HepG2 (cell line): ENCODE data around the gene PKD1L1. TPM values are rescaled to one million over a fixed set of nuclear protein-coding genes. Genes with fewer than 3 reads are reported as not detected.

ENCODE experiments used
- BRD4 ChIP-seq: sonication (generic); formaldehyde crosslinking; IDR thresholded peaks from 2 replicates; pipeline ENCODE4 v1.4.0; 2020; ENCODE audit warnings: missing genetic modification reagents
- DPF2 ChIP-seq: sonication (generic); formaldehyde crosslinking; IDR thresholded peaks from 2 replicates; pipeline ENCODE4 v1.4.0; 2020; ENCODE audit warnings: mild to moderate bottlenecking, low read depth, missing genetic modification reagents, borderline replicate concordance
- ELF3 ChIP-seq: IDR thresholded peaks from 2 replicates; pipeline ENCODE4 v1.6.1; 2016; ENCODE audit warnings: missing genetic modification reagents, missing compliant biosample characterization
- ESRRA ChIP-seq: sonication (generic); formaldehyde crosslinking; IDR thresholded peaks from 2 replicates; pipeline ENCODE4 v1.5.1; 2020; ENCODE audit warnings: mild to moderate bottlenecking, low read depth, missing genetic modification reagents
- ETV5 ChIP-seq: IDR thresholded peaks from 2 replicates; pipeline ENCODE4 v1.6.1; 2018; ENCODE audit warnings: missing biosample characterization, missing genetic modification reagents, inconsistent platforms, borderline replicate concordance
- FOSL2 ChIP-seq: sonication (generic); formaldehyde crosslinking; IDR thresholded peaks from 2 replicates; pipeline ENCODE4 v1.4.0; 2020; ENCODE audit warnings: missing genetic modification reagents
- FOXK1 ChIP-seq: sonication (generic); formaldehyde crosslinking; IDR thresholded peaks from 2 replicates; pipeline ENCODE4 v1.4.0; 2020; ENCODE audit warnings: low read depth, missing genetic modification reagents, borderline replicate concordance
- GATA4 ChIP-seq: sonication (generic); IDR thresholded peaks from 2 replicates; pipeline ENCODE4 v1.6.1; 2016; ENCODE audit warnings: antibody characterized with exemption, low read depth, borderline replicate concordance
- GATAD2A ChIP-seq: IDR thresholded peaks from 2 replicates; pipeline ENCODE4 v1.6.1; 2016
- HDAC1 ChIP-seq: sonication (generic); formaldehyde crosslinking; IDR thresholded peaks from 2 replicates; pipeline ENCODE4 v1.5.1; 2020; ENCODE audit warnings: mild to moderate bottlenecking, missing genetic modification reagents
- KAT2B ChIP-seq: fragments of 150-350 bp; IDR thresholded peaks from 2 replicates; pipeline ENCODE4 v1.6.1; 2014; ENCODE audit warnings: low read depth, low read length, borderline replicate concordance
- KDM5B ChIP-seq: sonication (generic); formaldehyde crosslinking; IDR thresholded peaks from 2 replicates; pipeline ENCODE4 v1.4.0; 2020; ENCODE audit warnings: missing genetic modification reagents, mild to moderate bottlenecking, borderline replicate concordance
- MED1 ChIP-seq: sonication (generic); formaldehyde crosslinking; IDR thresholded peaks from 2 replicates; pipeline ENCODE4 v1.4.0; 2020; ENCODE audit warnings: missing genetic modification reagents
- RARA ChIP-seq: IDR thresholded peaks from 2 replicates; pipeline ENCODE4 v1.6.1; 2016; ENCODE audit warnings: missing genetic modification reagents, missing compliant biosample characterization
- YY1 ChIP-seq: IDR thresholded peaks from 2 replicates; pipeline ENCODE4 v1.6.1; 2011; ENCODE audit warnings: low read length, low read depth, moderate library complexity, mild to moderate bottlenecking; ENCODE audit not compliant: insufficient read depth, insufficient replicate concordance
- ZBTB38 ChIP-seq: sonication (generic); formaldehyde crosslinking; IDR thresholded peaks from 2 replicates; pipeline ENCODE4 v1.5.1; 2020; ENCODE audit warnings: mild to moderate bottlenecking, missing genetic modification reagents
- ZFP36L1 ChIP-seq: sonication (generic); formaldehyde crosslinking; IDR thresholded peaks from 2 replicates; pipeline ENCODE4 v1.8.0; 2022; ENCODE audit warnings: mild to moderate bottlenecking, missing genetic modification reagents, moderate library complexity
- ZNF317 ChIP-seq: sonication (generic); formaldehyde crosslinking; IDR thresholded peaks from 2 replicates; pipeline ENCODE4 v1.5.0; 2020; ENCODE audit warnings: mild to moderate bottlenecking, missing genetic modification reagents
- ZNF331 ChIP-seq: sonication (generic); formaldehyde crosslinking; IDR thresholded peaks from 2 replicates; pipeline ENCODE4 v1.4.0; 2020; ENCODE audit warnings: missing genetic modification reagents
- ZNF556 ChIP-seq: sonication (generic); formaldehyde crosslinking; IDR thresholded peaks from 2 replicates; pipeline ENCODE4 v1.4.0; 2020; ENCODE audit warnings: mild to moderate bottlenecking, missing genetic modification reagents, borderline replicate concordance
- ZNF782 ChIP-seq: sonication (generic); formaldehyde crosslinking; IDR thresholded peaks from 2 replicates; pipeline ENCODE4 v1.4.0; 2020; ENCODE audit warnings: missing genetic modification reagents, mild to moderate bottlenecking, borderline replicate concordance
- ZNF816 ChIP-seq: sonication (generic); formaldehyde crosslinking; IDR thresholded peaks from 2 replicates; pipeline ENCODE4 v1.8.0; 2022; ENCODE audit warnings: missing genetic modification reagents, mild to moderate bottlenecking, borderline replicate concordance
- ZSCAN22 ChIP-seq: sonication (generic); formaldehyde crosslinking; IDR thresholded peaks from 2 replicates; pipeline ENCODE4 v1.4.0; 2020; ENCODE audit warnings: mild to moderate bottlenecking, missing genetic modification reagents
- polyA plus RNA-seq, 8 experiments: library from polyadenylated mRNA; depleted of rRNA in 3 of 8; stranded (reverse) in 7 of 8; unstranded in 1 of 8; fragments of >200 nt; fragmentation: Illumina TruSeq in 4 of 8; extraction: Trizol in 4 of 8; gene quantifications; 2 replicates each; pipeline versions ENCODE4 v1.2.1 to v1.2.3, GENCODE V29; 2011 to 2016; ENCODE audit warnings: low read depth in 4 of 8, missing spikeins in 1 of 8, mixed read lengths in 1 of 8; ENCODE audit not compliant: insufficient read depth in 1 of 8
- total RNA-seq, 5 experiments: library from RNA; depleted of rRNA; stranded (reverse); fragments of >200 nt; fragmentation: Illumina TruSeq; extraction: Trizol; gene quantifications; 2 replicates each; pipeline ENCODE4 v1.2.3, GENCODE V29; 2016; ENCODE audit warnings: low read depth in 1 of 5
- TF ChIP-seq, protein P1 (sequence below): sonication (generic); formaldehyde crosslinking; IDR thresholded peaks from 2 replicates; pipeline ENCODE4 v1.4.0; 2020; ENCODE audit warnings: mild to moderate bottlenecking, missing genetic modification reagents
- TF ChIP-seq, protein P2 (sequence below): sonication (generic); formaldehyde crosslinking; conservative IDR thresholded peaks from 2 replicates; pipeline ENCODE4 v1.4.0; 2020; ENCODE audit warnings: missing genetic modification reagents
- TF ChIP-seq, protein P3 (sequence below): sonication (generic); formaldehyde crosslinking; conservative IDR thresholded peaks from 2 replicates; pipeline ENCODE4 v1.4.0; 2020; ENCODE audit warnings: missing genetic modification reagents

Gene PKD1L1
- total and polyA plus RNA-seq, 2 of the 13 experiments (the other 11 are each of a cell fraction or from before 2014, with no cell fraction given) = 0.01 TPM; not detected in 1

DNA sequence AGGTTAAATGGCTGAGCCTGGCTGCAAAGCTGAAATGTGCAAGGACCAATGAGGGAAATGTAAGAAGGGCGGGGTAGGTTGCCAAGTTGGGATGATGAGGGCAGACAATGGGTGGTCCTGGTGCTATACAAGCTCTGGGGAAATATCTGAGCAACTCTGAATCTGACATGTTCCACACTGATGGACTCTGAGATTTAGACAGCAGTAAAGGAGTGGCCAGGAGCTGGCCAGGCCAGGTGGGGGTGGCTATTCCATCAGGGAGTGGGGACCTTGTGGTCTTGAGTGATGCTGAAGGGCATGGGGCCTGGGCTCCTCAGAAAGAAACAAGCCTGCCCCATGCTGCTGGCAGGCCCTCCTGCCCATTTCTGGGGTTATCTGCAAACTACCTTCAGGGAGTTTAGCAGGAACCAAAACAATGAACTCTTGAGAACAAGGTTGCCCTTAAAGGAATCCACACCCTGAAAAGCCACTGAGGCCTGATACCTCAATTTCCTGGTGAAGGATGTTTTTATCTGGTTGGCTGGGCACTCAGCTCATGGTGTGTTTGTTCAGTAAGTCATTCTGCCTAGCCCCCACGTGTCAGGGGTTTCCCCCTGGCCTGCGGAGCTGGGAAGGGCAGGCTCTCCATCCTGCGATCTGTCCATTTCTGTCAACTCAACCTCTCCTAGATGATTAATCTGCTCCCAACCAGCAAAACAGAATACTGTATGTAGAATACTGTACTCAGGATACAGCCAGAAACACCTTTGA, 223.1 kb downstream of the PKD1L1 start (continued):
- TF ChIP-seq ZNF556 (CRISPR knock-in tag) (no peak), ETV5 (CRISPR knock-in tag) (peak; percentile 22; the same call in 1 of the 2 replicates), ZNF331 (CRISPR knock-in tag) (no peak), ELF3 (CRISPR knock-in tag) (peak; percentile 31), DPF2 (CRISPR knock-in tag) (no peak), GATA4 (no peak), HDAC1 (CRISPR knock-in tag) (no peak), BRD4 (CRISPR knock-in tag) (no peak), KAT2B (no peak), FOSL2 (CRISPR knock-in tag) (peak; percentile 44; the same call in 1 of the 2 replicates), RARA (CRISPR knock-in tag) (0 out of 2 replicates have a peak, but pooled peaks have one; percentile 30), ESRRA (CRISPR knock-in tag) (no peak), ZNF782 (CRISPR knock-in tag) (no peak), GATAD2A (CRISPR knock-in tag) (no peak), ZSCAN22 (CRISPR knock-in tag) (no peak), YY1 (no peak), FOXK1 (CRISPR knock-in tag) (no peak), ZBTB38 (peak; percentile 52; the same call in 1 of the 2 replicates), ZFP36L1 (no peak), MED1 (CRISPR knock-in tag) (peak; percentile 31; the same call in 1 of the 2 replicates), KDM5B (CRISPR knock-in tag) (no peak), ZNF816 (CRISPR knock-in tag) (no peak), ZNF317 (no peak)
- TF ChIP-seq, protein P1, sequence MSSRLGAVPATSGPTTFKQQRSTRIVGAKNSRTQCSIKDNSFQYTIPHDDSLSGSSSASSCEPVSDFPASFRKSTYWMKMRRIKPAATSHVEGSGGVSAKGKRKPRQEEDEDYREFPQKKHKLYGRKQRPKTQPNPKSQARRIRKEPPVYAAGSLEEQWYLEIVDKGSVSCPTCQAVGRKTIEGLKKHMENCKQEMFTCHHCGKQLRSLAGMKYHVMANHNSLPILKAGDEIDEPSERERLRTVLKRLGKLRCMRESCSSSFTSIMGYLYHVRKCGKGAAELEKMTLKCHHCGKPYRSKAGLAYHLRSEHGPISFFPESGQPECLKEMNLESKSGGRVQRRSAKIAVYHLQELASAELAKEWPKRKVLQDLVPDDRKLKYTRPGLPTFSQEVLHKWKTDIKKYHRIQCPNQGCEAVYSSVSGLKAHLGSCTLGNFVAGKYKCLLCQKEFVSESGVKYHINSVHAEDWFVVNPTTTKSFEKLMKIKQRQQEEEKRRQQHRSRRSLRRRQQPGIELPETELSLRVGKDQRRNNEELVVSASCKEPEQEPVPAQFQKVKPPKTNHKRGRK = no peak
- TF ChIP-seq, protein P2, sequence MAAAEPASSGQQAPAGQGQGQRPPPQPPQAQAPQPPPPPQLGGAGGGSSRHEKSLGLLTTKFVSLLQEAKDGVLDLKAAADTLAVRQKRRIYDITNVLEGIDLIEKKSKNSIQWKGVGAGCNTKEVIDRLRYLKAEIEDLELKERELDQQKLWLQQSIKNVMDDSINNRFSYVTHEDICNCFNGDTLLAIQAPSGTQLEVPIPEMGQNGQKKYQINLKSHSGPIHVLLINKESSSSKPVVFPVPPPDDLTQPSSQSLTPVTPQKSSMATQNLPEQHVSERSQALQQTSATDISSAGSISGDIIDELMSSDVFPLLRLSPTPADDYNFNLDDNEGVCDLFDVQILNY = no peak
- TF ChIP-seq, protein P3, sequence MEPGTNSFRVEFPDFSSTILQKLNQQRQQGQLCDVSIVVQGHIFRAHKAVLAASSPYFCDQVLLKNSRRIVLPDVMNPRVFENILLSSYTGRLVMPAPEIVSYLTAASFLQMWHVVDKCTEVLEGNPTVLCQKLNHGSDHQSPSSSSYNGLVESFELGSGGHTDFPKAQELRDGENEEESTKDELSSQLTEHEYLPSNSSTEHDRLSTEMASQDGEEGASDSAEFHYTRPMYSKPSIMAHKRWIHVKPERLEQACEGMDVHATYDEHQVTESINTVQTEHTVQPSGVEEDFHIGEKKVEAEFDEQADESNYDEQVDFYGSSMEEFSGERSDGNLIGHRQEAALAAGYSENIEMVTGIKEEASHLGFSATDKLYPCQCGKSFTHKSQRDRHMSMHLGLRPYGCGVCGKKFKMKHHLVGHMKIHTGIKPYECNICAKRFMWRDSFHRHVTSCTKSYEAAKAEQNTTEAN (CRISPR knock-in tag) = no peak
